Mucosa of descending colon (tissue), 3 donors: Measurements from ENCODE around the gene PBX3. TPM values are rescaled to one million over a fixed set of nuclear protein-coding genes. Genes with fewer than 3 reads are reported as not detected.

Experiments
- ATAC-seq: fragments of 200-7000 bp; cut with Tn5 transposase; one replicate; pipeline ENCODE4 v1.9.1; 2020; ENCODE audit warnings: mild to moderate bottlenecking, moderate library complexity
- DNase-seq, 3 donors: peaks; one replicate each; pipeline ENCODE4 v3.0.0-alpha.2; 2020
- H3K36me3 ChIP-seq: fragments of 200-600 bp; one replicate; pipeline ENCODE4 v1.8.0; 2021; ENCODE audit warnings: low read depth, mild to moderate bottlenecking
- H3K4me1 ChIP-seq: fragments of 200-600 bp; one replicate; pipeline ENCODE4 v1.8.0; 2021; ENCODE audit warnings: low read depth, mild to moderate bottlenecking
- H3K4me3 ChIP-seq: fragments of 200-600 bp; one replicate; pipeline ENCODE4 v1.8.0; 2021; ENCODE audit warnings: mild to moderate bottlenecking
- H3K9me3 ChIP-seq: fragments of 200-600 bp; one replicate; pipeline ENCODE4 v1.8.0; 2021; ENCODE audit warnings: mild to moderate bottlenecking
- CTCF ChIP-seq: fragments of 200-600 bp; IDR thresholded peaks from one replicate; pipeline ENCODE4 v1.8.0; 2022; ENCODE audit warnings: antibody characterized with exemption, mild to moderate bottlenecking
- intact Hi-C, 2 donors: fragments of 100-400 bp; cut with DNase I in 1 of 2; cut with micrococcal nuclease in 1 of 2; formaldehyde crosslinking; loops; one replicate each; pipeline versions ENCODE4 v1.11.0 to v1.11.1; 2022; cut with DNase I, micrococcal nuclease
- total RNA-seq, 3 donors: library from RNA; stranded (reverse); fragmentation: NEBNext Ultra II Directional in 2 of 3; extraction: Animal tissue kit (Norgen Biotek cat#: 25700) in 2 of 3; gene quantifications; one replicate each; pipeline versions ENCODE4 v1.2.1 to v1.2.4, GENCODE V29; 2021 to 2023
- donor health status: DM: no; HTN: no; CAD: no; lungs with moderate emphysema.
- donor health status: DM: no; HTN: no; CAD: no.
- donor health status: DM: no; HTN: yes; CAD: no.

Gene PBX3
- total RNA-seq, 3 donors from 2014 or later, result 11.7 to 71.7 (median 17.4) TPM

- TF ChIP-seq CTCF, result no peak
- Histone ChIP-seq H3K9me3 (no peaks in the 10 kb centered on the region), H3K4me1 (no peaks in the 10 kb centered on the region), H3K4me3 (no peak overlapping the region), H3K36me3 (no peaks in the 10 kb centered on the region)
- intact Hi-C loops, result no loop called here
- DNase-seq, result no peak
- ATAC-seq, result no peak
Measured at GRCh38 chr9:125959951-125960619, 212.9 kb downstream of the PBX3 start.

- no peak for DNase-seq
- TF ChIP-seq CTCF, result no peak
- no peaks in the 10 kb centered on the region for H3K36me3 ChIP-seq
- H3K9me3 ChIP-seq, result no peaks in the 10 kb centered on the region
- intact Hi-C loops, result no loop called here
- no peaks in the 10 kb centered on the region for H3K4me1 ChIP-seq
- no peak for ATAC-seq
- no peak overlapping the region for H3K4me3 ChIP-seq
Measured at GRCh38 chr9:125960626-125961025, 213.5 kb downstream of the PBX3 start.

- no peak for ATAC-seq
- Histone ChIP-seq H3K9me3 (no peaks in the 10 kb centered on the region), H3K36me3 (no peaks in the 10 kb centered on the region), H3K4me3 (no peak overlapping the region), H3K4me1 (no peaks in the 10 kb centered on the region)
- TF ChIP-seq CTCF, result no peak
- DNase-seq, result no peak
- intact Hi-C loops, result no loop called here
Measured at GRCh38 chr9:125961072-125961471, 213.9 kb downstream of the PBX3 start.

- TF ChIP-seq CTCF, result no peak
- DNase-seq (no peak), ATAC-seq (no peak)
- Histone ChIP-seq H3K4me3 (no peak overlapping the region), H3K9me3 (no peaks in the 10 kb centered on the region), H3K36me3 (no peaks in the 10 kb centered on the region), H3K4me1 (no peaks in the 10 kb centered on the region)
- intact Hi-C loops, result no loop called here
Measured at GRCh38 chr9:125963932-125964331, 216.8 kb downstream of the PBX3 start.

GRCh38 chr9:125964702-125965225, 217.6 kb downstream of the PBX3 start:
- no peak for TF ChIP-seq CTCF

GRCh38 chr9:125965477-125965876, 218.3 kb downstream of the PBX3 start:
- no peaks in the 10 kb centered on the region for H3K4me1 ChIP-seq
- ATAC-seq (no peak), DNase-seq (no peak)
- intact Hi-C loops, result no loop called here
- no peaks in the 10 kb centered on the region for H3K36me3 ChIP-seq
- no peak overlapping the region for H3K4me3 ChIP-seq
- no peak for TF ChIP-seq CTCF
- H3K9me3 ChIP-seq, result no peaks in the 10 kb centered on the region

More at GRCh38 chr9:125964702-125965225, 217.6 kb downstream of the PBX3 start:
- intact Hi-C loops, result no loop called here
- no peaks in the 10 kb centered on the region for H3K4me1 ChIP-seq
- H3K4me3 ChIP-seq, result no peak overlapping the region
- ATAC-seq (no peak), DNase-seq (no peak)
- no peaks in the 10 kb centered on the region for H3K9me3 ChIP-seq
- H3K36me3 ChIP-seq, result no peaks in the 10 kb centered on the region
